ENCODE measurements around the gene ANKS6. TPM values are rescaled to one million over a fixed set of nuclear protein-coding genes. Genes with fewer than 3 reads are reported as not detected.

Gene ANKS6
- 14.9 and 18.4 TPM in 2 replicates for total RNA-seq

GRCh38 chr9:98796364-98797101 lies at the start of gene ANKS6:
TSS of gene ANKS6 (minus strand) at chr9:98796555. CDS start at chr9:98796491, 64 bp downstream.

GRCh38 chr9:98807070-98807813 lies 10.9 kb upstream of the ANKS6 start, which contains the start of gene GALNT12:
TSS of gene GALNT12 (plus strand) at chr9:98807670. CDS start at chr9:98807699, 29 bp downstream.

GRCh38 chr9:98708933-98709911 lies 87.1 kb downstream of the ANKS6 start, which contains the start of gene GABBR2:
TSS of gene GABBR2 (minus strand) at chr9:98708935. CDS start at chr9:98708737, 198 bp downstream.

Other genes with a start within 250 kb of the ANKS6 start
- 4.2 and 7.4 TPM in 2 replicates for gene GABBR2, start 87.6 kb downstream of the ANKS6 start, total RNA-seq
- 3.8 and 14.0 TPM in 2 replicates for gene GALNT12, start 11.1 kb upstream of the ANKS6 start, total RNA-seq
- 11.3 and 18.0 TPM in 2 replicates for gene COL15A1, start 147.4 kb upstream of the ANKS6 start, total RNA-seq

All from epithelial cell of alveolus of lung (primary cell).